HG03280 (cell line): ENCODE results near the gene PDGFA.

Experiments
- ATAC-seq: cut with Tn5 transposase; IDR thresholded peaks from one replicate; pipeline ENCODE4 v1.9.1; 2021; ENCODE audit warnings: mild to moderate bottlenecking, moderate library complexity; ENCODE audit not compliant: unreplicated experiment

Gene PDGFA

GRCh38 chr7:537911-538634 lies 18.4 kb upstream of the PDGFA start:
- no peak for ATAC-seq

DNA sequence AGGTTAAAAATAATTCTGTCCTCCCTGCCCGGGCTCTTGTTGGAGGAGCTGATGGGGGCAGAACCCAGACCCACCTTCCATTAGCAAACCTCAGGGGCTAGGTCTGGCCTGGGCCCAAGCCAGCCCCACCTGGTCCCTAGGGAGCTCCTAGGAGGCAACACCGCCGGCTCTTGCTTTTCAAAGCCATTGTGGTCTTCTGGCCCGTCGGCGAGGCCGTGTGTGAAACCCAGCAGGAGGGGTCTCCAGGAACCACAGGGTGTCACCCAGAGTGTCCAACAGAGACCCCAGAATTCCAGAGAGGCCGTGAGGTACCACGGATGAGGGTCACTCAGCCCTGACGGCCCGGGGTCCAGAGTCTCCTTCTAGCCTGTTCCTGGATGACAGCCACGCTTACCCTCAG lies 16.6 kb upstream of the PDGFA start:
- ATAC-seq, result no peak

DNA sequence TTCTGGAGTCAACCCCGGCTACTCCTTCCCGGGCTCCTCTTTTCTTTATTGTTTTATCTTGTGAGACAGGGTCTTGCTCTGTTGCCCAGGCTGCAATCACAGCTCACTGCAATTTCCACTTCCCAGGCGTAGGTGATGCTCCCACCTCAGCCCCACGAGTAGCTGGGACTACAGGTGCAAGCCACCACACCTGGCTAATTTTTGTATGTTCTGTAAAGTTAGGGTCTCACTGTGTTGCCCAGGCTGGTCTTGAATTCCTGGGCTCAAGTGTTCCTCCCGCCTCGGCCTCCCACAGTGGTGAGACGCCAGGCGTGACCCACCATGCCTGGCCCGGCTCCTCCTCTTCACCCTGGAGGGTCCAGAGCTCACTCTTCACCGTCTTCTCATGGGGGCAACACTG lies 15.3 kb upstream of the PDGFA start:
- ATAC-seq, result no peak

DNA sequence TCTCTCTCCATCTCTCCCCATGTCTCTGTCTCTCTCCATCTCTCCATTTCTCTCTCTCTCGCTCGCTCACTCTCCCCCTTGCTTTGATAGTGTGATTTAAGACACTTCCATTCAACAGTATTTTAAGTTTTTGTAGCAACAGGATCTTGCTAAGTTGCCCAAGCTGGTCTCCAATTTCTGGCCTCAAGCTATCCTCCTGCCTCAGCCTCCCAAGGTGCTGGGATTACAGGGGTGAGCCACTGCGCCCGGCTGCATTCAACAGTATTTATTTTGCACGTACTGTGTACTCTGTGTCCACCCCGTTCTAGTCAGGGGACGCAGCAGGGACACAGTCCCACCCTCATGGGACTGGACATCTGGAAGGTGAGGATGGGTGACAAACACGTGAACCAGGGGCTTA lies 14.4 kb upstream of the PDGFA start:
- ATAC-seq, result no peak

DNA sequence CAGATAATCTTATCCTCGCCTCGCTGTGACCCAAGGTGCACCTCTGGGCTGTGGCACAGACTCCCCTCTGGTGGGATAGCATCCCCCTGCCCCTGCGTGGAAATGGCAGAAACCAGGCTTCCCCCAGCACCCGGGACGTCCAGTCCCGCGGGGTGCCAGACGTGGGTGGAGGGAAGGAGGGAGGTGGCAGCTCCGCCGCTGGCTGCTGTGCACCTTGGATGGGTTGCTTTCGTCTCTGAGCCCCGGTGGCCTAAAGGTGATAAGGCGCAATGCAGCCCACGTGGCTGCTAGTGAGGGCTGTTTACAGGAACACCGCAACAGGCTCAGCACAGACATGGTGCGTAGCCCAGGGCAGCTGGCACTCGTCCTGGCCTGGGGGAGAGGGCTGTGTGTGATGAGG lies 13.6 kb upstream of the PDGFA start:
- no peak for ATAC-seq

- no peak for ATAC-seq
Measured at GRCh38 chr7:532379-533143, 12.9 kb upstream of the PDGFA start.

DNA sequence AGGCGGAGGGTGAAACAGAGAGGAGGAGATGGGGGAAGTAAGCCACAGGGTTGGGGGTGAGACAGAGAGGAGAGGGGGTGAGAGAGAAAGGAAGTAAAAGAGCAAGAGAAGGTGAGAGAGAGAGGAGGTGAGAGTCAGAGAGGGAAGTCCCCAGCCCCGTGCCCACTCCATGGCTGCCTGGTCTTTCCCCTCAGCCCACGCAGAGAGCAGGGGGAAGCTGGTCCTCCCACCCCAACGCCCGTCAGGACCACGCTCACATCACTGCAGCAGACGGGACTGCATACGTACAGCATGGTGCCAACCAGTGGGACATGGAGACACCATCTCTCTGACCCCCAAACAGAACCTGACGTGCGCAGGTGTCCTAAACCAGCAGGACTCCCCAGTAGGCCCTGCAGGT lies 12.1 kb upstream of the PDGFA start:
- no peak for ATAC-seq

- no peak for ATAC-seq
Measured at GRCh38 chr7:528451-528850, 8.8 kb upstream of the PDGFA start.

GRCh38 chr7:527723-528122 lies 8.1 kb upstream of the PDGFA start:
- no peak for ATAC-seq

GRCh38 chr7:526460-527034 lies 6.9 kb upstream of the PDGFA start:
- no peak for ATAC-seq

DNA sequence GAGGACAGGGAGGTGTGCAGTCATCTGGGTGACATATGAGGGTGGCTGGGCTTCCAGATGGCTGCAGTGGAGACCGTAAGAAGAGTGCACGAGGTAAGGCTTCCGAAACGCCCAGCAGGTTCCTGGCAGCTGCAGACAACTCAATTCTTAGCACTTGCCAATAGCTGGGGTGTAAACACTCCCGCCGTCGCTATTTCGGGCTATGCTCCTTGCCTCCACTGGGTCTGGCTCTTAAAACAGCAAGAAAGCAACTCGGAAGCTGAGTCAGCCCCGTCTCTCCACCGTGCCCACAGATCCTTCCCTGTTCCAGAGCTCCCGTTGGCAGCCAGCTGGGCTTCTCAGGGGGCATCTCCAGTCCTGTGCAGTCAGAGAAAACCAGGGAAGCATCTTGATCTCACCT lies 6.1 kb upstream of the PDGFA start:
- no peak for ATAC-seq

DNA sequence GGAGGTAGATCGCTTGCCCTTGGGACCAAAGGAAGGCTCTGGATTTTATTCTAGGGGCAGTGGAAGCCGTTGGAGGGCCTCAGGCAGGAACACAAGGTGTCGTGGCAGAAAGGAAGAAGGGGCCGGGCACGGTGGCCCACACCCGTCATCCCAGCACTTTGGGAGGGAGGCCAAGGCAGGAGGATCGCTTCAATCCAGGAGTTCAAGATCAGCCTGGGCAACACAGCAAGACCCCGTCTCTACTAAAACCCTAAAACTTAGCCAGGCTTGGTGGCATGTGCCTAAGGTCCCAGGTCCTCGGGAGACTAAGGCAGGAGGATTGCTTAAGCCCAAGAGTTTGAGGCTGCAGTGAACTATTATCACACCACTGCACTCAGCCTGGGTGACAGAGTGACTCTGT lies 5.2 kb upstream of the PDGFA start:
- no peak for ATAC-seq

GRCh38 chr7:523347-524336 lies 4.0 kb upstream of the PDGFA start:
- no peak for ATAC-seq

DNA sequence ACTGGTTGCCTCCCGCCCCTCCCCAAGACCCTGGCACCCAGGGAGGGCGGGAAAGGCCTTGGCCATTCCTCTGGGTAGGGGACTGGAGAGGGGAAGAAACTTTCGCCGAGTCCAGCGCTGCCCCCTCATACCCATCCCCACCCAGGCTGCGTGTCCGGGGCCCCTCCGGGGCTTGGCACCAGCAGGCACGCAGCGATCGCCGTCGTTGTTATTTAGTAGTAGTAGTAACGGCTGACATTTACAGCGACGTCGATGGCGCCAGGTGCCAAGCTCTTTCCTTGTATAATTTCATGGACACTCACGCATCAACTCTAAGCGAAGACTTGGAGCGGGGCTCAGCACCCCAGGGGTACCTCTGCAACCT lies 3.3 kb upstream of the PDGFA start:
- ATAC-seq, result no peak

DNA sequence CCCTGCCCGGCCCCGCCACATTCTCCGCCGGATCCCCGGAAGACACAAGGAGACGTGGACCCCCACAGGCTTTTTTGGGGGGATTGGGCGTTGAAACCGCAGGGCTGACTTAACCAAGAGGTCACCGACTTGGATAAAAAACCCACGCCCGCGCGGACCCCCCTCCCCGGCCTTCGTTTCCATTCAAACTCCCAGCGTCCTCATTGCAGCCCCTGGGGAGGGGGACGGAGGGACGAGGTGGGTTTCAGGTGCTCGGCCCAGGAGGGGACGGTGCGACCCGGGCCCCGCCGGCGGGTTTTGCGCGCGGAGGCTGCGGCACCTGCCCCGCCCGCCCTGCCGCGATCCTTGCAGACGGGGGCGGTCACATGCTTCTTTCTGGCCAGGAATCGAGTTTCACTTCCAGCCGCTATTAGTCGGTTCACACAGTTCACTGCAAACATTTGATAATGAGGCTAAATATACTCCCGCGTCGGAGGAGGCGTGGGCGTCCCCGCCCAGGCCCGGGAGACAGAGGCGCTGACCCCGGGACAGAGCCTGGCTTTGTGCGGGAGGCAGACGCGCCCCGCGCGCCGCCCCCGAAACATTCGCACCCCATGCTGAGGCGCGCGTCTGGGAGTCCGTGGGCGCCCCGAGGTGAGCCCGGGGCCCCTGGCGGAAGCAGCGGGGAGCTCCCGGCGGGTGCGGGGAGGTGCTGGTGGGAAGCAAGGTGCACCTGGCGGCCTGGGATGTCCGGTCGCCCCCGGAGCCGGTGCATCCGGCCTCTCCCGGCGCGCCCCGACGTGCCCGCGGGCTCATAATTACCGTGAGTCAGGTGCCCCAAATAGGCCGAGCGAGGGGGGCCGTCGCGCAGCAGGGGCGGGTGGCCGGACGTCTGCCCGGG lies 2.7 kb upstream of the PDGFA start:
- no peak for ATAC-seq

DNA sequence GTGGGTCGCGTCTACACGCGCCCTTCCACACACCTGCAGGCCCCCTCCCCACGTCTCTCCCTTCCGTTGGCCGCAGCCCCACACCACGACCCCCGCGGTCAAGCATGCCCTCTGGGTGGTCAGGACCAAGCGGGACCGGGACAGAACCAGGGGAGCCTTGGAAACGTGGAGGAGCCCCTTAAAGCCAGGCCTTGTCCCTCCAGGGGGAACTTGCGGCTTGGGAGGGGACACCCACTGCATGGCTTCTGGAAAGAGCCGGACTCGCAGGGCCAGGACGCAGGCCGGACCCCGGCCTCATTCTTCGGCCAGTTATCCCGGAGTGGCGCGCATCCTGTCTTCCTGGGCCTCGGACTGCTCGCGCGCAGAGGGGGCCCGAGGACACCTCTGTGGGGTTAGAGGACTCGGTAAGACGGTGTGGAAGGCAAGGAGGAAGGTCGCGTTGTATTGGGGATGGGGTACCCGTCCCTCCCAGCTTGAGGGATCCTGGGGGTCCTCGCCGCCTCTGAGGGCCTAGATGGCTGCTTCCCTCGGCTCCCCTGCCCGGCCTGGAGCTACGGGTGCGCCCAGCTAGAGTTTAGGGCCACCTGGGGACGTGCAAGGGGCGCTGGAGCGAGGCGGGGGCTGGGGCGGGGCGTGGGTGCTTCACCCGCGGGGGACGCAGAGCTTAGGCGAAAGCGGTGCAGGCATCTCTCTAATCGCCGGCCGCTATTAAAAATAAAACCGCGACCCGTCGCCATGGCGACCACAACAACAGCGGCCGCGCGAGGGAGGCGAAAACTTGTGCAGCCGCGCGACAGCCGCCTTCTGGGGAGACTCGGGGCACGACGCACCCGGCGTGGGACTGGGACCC lies 1.8 kb upstream of the PDGFA start:
- ATAC-seq, result no peak

DNA sequence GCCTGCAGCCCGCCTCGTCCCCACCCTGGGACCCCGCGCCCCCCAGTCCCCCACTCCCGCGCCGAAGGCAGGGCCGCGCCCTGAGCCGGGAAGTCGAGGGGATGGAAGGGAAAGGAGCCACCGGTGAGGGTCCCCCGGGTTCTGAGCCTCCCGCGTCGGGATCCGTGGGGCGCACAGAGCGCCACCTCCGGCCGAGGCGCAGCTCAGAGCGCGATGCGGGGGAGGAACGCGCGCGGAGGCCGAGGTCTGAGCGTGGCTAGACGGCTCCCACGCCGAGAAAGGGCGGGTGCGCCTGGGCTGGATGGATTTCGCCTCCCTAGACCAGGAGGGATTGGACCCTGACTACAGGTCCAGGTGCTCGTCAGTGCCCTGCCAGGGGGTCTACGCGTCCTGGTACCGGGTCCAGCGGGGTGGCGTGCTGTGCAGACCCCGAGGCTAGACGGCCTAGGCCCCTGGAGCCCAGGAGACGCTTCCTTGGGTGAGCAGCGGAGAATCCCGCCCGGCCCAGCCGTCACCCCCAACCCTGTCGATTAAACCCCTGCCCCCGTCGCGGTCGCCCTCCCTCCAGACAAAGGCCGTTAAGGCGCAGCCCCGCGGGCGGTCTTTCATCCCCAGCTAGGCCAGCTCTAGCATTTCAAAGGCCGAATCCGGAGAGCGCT lies 986 bp upstream of the PDGFA start:
- no peak for ATAC-seq

GRCh38 chr7:518630-519483 lies 789 bp downstream of the PDGFA start:
- ATAC-seq, result no peak
